Activated CD8-positive, alpha-beta memory T cell treated with anti-CD3 and anti-CD28 coated beads, Interleukin-2, amount 50 U/mL, for 1 hour (primary cell): Measurements from ENCODE around the gene COPB2.

Experiments used
- DNase-seq: peaks from one replicate; pipeline ENCODE4 v3.0.0-alpha.2; 2020; ENCODE audit errors: extremely low read depth

Gene COPB2

DNA sequence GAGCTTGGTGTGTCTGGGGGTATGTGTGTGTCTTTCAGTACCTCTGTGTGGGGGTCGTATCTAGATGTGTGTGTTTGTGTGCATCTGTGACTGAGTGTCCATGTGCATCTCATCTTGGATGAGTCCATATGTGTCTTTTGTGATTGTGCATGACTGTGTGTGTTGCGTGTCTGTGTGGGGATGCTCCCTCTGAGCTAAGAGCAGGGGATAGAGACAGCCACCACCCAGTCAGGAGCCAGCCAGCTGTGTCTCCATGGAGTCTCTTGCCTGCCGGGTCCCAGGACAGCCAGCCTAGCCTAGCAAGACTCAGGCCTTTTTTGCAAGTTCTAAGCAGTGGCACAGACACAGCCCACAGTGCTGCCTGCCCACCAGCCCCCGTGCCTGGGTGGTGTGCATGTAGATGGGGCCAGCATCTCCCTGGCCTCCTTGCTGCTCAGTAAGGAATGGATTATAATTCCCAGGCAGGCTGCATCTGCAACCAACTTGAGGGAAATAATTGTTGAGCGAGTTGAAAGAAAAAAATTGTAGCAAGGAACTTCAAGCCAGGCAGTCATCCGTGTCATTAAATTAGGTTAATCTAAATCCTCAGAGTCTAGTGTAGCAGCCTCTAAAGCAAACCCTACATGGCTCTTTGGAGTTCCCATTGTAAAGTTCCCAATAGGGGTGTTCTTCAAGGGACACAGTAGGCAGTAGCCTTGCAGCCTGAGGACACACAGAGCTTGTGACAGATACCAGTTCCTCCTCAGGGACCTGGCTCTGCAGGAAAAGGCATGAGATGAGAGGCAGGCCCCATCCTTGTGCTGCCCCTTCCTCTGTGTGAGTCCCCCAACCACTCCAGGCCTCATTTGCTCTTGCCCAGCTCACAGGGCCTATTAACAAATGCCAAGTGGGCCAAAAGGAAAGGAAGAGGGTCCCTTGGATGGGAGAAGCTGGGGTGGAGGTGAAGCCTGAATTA, 81.6 kb downstream of the COPB2 start:
- DNase-seq: no peak
